Astrocyte of the spinal cord (primary cell): ENCODE data around the gene LSM6.

Source experiments
- DNase-seq: peaks from one replicate; pipeline ENCODE4 v3.0.0; 2011; ENCODE audit warnings: low read depth, low spot score
- H3K4me3 ChIP-seq: 2 replicates; pipeline ENCODE4 v1.5.1; 2011; ENCODE audit warnings: low read depth, mild to moderate bottlenecking, low read length, moderate library complexity
- in situ Hi-C: cut with HindIII; loops from 2 replicates; pipeline ENCODE4 v1.10.0; 2017; ENCODE audit warnings: low sequenced_read_pairs
- TF ChIP-seq, protein P1 (sequence below): IDR thresholded peaks from 2 replicates; pipeline ENCODE4 v1.5.1; 2012; ENCODE audit warnings: low read depth, mild to moderate bottlenecking, low read length, inconsistent platforms

LSM6 gene

DNA sequence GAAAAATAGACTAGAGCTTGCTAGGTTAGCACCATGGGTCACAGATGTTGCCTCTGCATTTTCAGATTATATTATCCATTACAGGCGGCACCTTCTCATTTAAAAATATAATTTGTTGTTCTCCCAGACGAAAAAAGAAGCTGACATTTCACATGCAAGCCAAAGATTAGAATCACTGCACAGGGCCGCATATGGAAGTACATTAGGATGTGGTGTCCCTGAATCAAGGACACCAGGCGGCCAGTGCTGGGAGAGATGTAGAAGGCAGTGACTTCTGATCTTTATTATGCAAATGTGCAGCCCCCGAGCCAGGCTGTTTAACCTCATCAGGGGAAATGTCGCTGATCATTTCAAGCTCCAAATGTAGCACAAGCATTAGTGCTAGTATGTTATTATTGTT lies 61.6 kb downstream of the LSM6 start:
- H3K4me3 ChIP-seq, result no peak overlapping the region
- TF ChIP-seq, protein P1, sequence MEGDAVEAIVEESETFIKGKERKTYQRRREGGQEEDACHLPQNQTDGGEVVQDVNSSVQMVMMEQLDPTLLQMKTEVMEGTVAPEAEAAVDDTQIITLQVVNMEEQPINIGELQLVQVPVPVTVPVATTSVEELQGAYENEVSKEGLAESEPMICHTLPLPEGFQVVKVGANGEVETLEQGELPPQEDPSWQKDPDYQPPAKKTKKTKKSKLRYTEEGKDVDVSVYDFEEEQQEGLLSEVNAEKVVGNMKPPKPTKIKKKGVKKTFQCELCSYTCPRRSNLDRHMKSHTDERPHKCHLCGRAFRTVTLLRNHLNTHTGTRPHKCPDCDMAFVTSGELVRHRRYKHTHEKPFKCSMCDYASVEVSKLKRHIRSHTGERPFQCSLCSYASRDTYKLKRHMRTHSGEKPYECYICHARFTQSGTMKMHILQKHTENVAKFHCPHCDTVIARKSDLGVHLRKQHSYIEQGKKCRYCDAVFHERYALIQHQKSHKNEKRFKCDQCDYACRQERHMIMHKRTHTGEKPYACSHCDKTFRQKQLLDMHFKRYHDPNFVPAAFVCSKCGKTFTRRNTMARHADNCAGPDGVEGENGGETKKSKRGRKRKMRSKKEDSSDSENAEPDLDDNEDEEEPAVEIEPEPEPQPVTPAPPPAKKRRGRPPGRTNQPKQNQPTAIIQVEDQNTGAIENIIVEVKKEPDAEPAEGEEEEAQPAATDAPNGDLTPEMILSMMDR, result no peak
- in situ Hi-C loops, result no loop called here
- no peak for DNase-seq

DNA sequence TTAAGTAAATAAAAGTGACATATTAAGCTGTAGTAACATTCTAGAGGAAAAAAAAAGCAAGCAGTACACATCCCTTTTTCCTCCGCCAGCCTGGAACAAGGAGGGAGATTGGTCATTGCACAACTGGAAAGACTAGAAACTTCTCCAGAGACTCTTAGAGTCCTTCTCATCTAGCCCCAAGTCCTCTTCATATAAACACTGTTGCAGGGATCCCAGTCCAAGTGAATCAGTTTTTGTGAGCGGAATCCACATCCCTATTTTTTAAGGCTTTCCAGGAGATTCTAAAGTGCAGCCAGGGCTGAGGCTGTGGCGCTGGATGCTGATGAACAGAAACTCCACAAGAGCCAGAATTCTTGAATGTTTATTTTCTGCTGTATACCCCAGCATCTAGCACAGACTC lies 62.6 kb downstream of the LSM6 start:
- H3K4me3 ChIP-seq, result no peak overlapping the region
- no peak for DNase-seq
- in situ Hi-C loops, result no loop called here
- TF ChIP-seq, protein P1, result no peak
